Neuron (in vitro differentiated cells): Measurements from ENCODE around the gene KATNIP.
"Not testable (repeated sequence)": the region's sequence is repeated elsewhere in the genome, so short reads cannot be mapped to it uniquely, and the experiment has no call there.

Experiments
- H2AFZ ChIP-seq: one replicate; pipeline ENCODE4 v1.6.1; 2013; ENCODE audit warnings: low read depth, mild to moderate bottlenecking, inconsistent platforms, low read length, moderate library complexity
- H3K27me3 ChIP-seq: one replicate; pipeline ENCODE4 v1.6.1; 2013; ENCODE audit warnings: low read length; ENCODE audit not compliant: insufficient read depth
- H3K36me3 ChIP-seq: one replicate; pipeline ENCODE4 v1.6.1; 2013; ENCODE audit warnings: low read length; ENCODE audit not compliant: insufficient read depth
- H3K4me1 ChIP-seq: one replicate; pipeline ENCODE4 v1.6.1; 2013; ENCODE audit warnings: low read length; ENCODE audit not compliant: insufficient read depth
- H3K4me3 ChIP-seq: 2 replicates; pipeline ENCODE4 v1.5.1; 2013; ENCODE audit warnings: mild to moderate bottlenecking, low read length, moderate library complexity
- H3K9me3 ChIP-seq: one replicate; pipeline ENCODE4 v1.6.1; 2013; ENCODE audit warnings: low read length

The KATNIP gene

DNA sequence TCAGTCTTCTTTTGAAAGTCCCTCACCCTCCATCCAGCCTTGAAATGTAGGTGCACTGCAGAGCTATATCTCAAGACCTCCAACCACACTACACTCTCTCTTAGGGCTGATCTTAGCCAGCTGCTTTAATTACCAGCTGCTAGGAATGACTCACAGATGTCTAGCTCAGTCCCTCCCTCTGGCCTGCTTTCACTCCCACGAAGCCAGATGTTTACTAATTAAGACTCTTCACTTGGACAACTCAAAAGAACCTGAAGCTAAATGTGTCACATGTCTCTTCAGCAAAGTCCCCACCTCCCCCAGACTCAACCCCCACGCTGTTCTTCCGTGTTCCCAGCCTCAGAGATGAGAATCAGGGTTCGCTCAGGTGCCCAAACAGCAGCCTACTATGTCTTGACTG lies 2.8 kb upstream of the KATNIP start:
- peaks cover 40% of the 10 kb centered on the region for H3K36me3 ChIP-seq
- H3K9me3 ChIP-seq, result no peaks in the 10 kb centered on the region
- peaks cover 17% of the 10 kb centered on the region for H3K4me1 ChIP-seq
- H3K4me3 ChIP-seq, result no peak overlapping the region
- no peak overlapping the region for H2AFZ ChIP-seq
- no peaks in the 10 kb centered on the region for H3K27me3 ChIP-seq

DNA sequence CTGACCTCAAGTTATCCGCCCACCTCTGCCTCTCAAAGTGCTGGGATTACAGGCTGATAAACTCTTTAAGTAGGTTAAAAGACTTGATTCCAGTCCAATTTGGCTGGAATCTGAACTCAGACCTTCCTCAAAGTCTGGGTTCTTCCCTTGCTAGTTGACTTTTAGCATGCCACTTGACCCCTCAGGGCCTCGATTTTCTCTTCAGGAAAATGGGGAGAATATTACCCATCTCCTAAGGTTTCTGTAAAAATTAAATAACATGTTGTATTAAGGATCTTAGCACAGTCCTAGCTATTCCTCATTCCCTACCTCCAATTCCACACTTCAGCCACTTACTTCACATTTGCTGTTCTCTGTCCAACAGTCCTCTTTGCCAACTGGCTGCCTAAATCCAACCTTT lies 2.1 kb upstream of the KATNIP start:
- H3K4me3 ChIP-seq, result no peak overlapping the region
- H3K27me3 ChIP-seq, result no peaks in the 10 kb centered on the region
- no peak overlapping the region for H2AFZ ChIP-seq
- H3K4me1 ChIP-seq, result peaks cover 17% of the 10 kb centered on the region
- H3K9me3 ChIP-seq, result no peaks in the 10 kb centered on the region
- peaks cover 34% of the 10 kb centered on the region for H3K36me3 ChIP-seq

GRCh38 chr16:27549464-27549745 lies 539 bp upstream of the KATNIP start:
- H3K4me1 ChIP-seq, result peaks cover 17% of the 10 kb centered on the region
- peak overlapping the region; percentile 97 for H3K4me3 ChIP-seq
- H3K27me3 ChIP-seq, result no peaks in the 10 kb centered on the region
- peak overlapping the region; percentile 94 for H2AFZ ChIP-seq
- peaks cover 23% of the 10 kb centered on the region for H3K36me3 ChIP-seq
- no peaks in the 10 kb centered on the region for H3K9me3 ChIP-seq

DNA sequence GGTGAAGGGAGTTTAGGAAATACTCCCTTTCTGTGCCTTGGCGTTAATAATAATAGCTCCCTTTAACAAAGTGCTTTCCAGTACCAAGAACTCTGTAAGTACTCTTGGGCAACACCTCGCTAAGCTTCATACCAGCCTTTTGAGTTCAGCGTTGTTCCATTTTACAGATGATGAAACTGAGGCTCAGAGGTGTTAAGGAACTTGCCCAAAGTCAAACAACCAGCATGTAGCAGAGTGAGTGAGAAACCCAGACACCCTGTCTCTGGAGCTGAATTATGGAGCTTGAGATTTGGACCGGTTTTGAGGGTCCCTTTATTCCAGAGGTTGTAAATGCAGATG lies 607 bp downstream of the KATNIP start:
- Histone ChIP-seq H3K36me3 (peaks cover 12% of the 10 kb centered on the region), H3K4me1 (peaks cover 17% of the 10 kb centered on the region), H2AFZ (peak overlapping the region; percentile 94), H3K27me3 (no peaks in the 10 kb centered on the region), H3K9me3 (no peaks in the 10 kb centered on the region), H3K4me3 (peak overlapping the region; percentile 97)

DNA sequence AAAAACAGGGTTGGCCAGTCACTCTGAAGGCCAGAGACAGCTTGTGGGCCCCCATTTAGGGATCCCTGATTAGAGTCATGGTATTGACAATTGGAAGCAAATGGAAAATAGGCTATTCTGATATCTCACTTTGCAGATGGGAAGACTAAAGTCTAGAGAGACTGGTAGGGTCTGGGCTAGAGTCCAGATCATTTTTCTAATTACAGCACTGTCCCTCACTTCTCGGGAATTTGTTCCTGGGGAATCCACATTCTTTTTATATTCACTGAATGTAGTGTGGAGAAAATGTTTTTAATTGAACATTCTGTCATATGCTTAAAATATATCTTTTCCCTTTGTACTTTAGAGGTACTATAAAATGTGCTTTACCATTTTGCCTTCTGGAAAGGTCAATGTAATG lies 1.1 kb downstream of the KATNIP start:
- Histone ChIP-seq H3K36me3 (peaks cover 7% of the 10 kb centered on the region), H3K9me3 (no peaks in the 10 kb centered on the region), H3K4me1 (peaks cover 17% of the 10 kb centered on the region), H3K4me3 (peak overlapping the region; percentile 97), H2AFZ (no peak overlapping the region), H3K27me3 (no peaks in the 10 kb centered on the region)

- Histone ChIP-seq H3K27me3 (no peaks in the 10 kb centered on the region), H3K9me3 (no peaks in the 10 kb centered on the region), H2AFZ (no peak overlapping the region), H3K36me3 (no peaks in the 10 kb centered on the region), H3K4me1 (no peaks in the 10 kb centered on the region), H3K4me3 (no peak overlapping the region)
Observed at GRCh38 chr16:27556471-27556870, 6.5 kb downstream of the KATNIP start.

DNA sequence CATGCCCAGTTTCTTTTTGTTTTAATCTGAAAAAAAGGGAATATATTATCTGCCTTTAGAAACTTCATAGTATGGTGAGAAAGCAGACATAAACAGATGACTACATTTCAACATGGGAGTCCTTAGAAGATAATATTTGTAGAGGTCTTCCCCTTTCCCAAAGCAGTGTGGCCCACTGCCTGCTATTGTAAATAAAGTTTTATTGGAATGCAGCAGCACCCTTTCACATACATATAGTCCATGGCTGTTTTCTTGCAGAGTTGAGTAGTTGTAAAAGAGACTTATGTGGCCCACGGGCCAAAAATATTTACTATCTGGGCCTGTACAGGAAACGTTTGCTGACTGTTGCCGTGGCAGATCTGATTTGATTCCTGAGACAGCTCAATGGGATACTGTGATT lies 8.5 kb downstream of the KATNIP start:
- no peak overlapping the region for H3K4me3 ChIP-seq
- no peaks in the 10 kb centered on the region for H3K9me3 ChIP-seq
- no peaks in the 10 kb centered on the region for H3K4me1 ChIP-seq
- no peaks in the 10 kb centered on the region for H3K27me3 ChIP-seq
- H3K36me3 ChIP-seq, result no peaks in the 10 kb centered on the region
- H2AFZ ChIP-seq, result no peak overlapping the region

GRCh38 chr16:27558932-27559331 lies 9.0 kb downstream of the KATNIP start:
- H3K4me3 ChIP-seq, result no peak overlapping the region
- H3K27me3 ChIP-seq, result no peaks in the 10 kb centered on the region
- H2AFZ ChIP-seq, result no peak overlapping the region
- H3K9me3 ChIP-seq, result no peaks in the 10 kb centered on the region
- no peaks in the 10 kb centered on the region for H3K36me3 ChIP-seq
- H3K4me1 ChIP-seq, result no peaks in the 10 kb centered on the region

DNA sequence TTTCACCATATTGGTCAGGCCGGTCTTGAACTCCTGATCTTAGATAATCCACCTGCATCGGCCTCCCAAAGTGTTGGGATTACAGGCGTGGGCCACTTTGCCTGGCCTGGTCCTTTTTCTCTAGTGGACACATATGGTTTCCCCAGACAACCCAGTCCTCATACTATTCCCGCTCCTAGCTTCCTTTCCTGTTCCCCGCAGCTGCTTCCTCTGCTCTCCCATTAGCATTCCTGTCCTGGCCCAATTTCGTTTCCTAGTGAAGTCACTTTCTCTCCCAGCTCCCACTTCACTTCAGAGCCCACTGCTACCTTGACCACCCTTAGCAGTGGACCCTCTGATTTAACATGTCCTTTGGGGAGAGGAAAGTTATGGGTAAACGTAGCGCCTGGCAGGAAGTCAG lies 11.3 kb downstream of the KATNIP start:
- H3K9me3 ChIP-seq, result no peaks in the 10 kb centered on the region
- no peaks in the 10 kb centered on the region for H3K4me1 ChIP-seq
- H3K27me3 ChIP-seq, result no peaks in the 10 kb centered on the region
- H2AFZ ChIP-seq, result no peak overlapping the region
- no peak overlapping the region for H3K4me3 ChIP-seq
- no peaks in the 10 kb centered on the region for H3K36me3 ChIP-seq

DNA sequence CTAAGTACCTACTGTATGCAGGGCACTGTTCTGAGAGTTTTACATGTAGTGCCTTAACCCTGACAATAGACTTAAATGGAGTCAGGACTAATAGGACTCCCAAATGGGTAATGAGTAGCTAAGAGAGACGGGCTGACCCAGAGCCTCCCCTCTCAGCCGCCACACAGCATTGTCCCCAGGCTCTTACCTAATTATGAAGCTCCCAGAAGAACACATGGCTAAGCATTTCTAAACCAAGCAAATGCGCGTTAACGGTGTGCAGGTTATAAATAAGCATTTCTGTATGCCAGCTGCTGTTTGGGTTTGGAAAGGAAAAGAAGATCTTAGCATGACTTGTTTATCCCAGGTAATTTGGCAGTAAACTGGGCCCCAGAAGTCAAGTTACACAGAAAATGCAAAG lies 14.3 kb downstream of the KATNIP start:
- Histone ChIP-seq H3K27me3 (no peaks in the 10 kb centered on the region), H3K4me3 (no peak overlapping the region), H3K4me1 (no peaks in the 10 kb centered on the region), H3K9me3 (no peaks in the 10 kb centered on the region), H2AFZ (no peak overlapping the region), H3K36me3 (no peaks in the 10 kb centered on the region)

GRCh38 chr16:27566417-27566816 lies 16.5 kb downstream of the KATNIP start:
- H3K27me3 ChIP-seq, result no peaks in the 10 kb centered on the region
- no peak overlapping the region for H2AFZ ChIP-seq
- no peaks in the 10 kb centered on the region for H3K36me3 ChIP-seq
- no peak overlapping the region for H3K4me3 ChIP-seq
- H3K9me3 ChIP-seq, result no peaks in the 10 kb centered on the region
- no peaks in the 10 kb centered on the region for H3K4me1 ChIP-seq

DNA sequence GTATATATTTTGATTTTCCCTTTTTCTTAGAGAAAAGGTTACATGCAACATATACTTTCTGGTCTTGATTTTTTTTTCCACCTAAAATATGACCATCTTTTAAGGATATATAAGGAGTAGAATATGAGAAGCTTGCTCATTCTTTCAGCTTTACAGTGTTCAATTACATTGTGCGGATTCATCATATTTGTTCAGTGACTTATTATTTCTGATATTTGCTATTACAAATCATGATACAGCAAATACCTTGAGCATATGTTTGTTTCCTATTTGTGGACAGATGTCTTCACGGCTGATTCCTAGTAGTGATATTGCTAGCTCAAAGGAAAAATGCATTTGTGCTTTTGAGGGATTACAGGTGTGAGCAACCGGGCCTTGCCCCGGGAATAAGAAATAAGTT lies 18.1 kb downstream of the KATNIP start:
- Histone ChIP-seq H3K36me3 (no peaks in the 10 kb centered on the region), H3K4me1 (no peaks in the 10 kb centered on the region), H2AFZ (no peak overlapping the region), H3K9me3 (no peaks in the 10 kb centered on the region), H3K4me3 (no peak overlapping the region), H3K27me3 (no peaks in the 10 kb centered on the region)

DNA sequence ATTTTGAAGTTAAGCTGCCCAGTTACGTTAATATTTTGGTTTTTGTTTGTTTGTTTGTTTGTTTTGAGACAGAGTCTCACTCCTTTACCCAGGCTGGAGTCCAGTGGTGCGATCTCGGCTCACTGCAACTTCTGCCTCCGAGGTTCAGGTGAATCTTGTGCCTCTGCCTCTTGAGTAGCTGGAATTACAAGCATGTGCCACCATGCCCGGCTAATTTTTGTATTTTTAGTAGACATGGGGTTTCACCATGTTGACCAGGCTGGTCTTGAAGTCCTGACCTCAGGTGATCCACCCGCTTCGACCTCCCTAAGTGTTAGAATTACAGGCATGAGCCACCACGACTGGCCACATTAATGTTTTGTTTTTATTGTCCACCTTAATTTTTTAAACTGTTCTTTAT lies 21.0 kb downstream of the KATNIP start:
- H2AFZ ChIP-seq, H3K4me3 ChIP-seq, H3K27me3 ChIP-seq, H3K9me3 ChIP-seq, H3K4me1 ChIP-seq, H3K36me3 ChIP-seq: not testable (repeated sequence)

GRCh38 chr16:27571433-27572326 lies 21.7 kb downstream of the KATNIP start:
- Histone ChIP-seq H3K9me3 (no peaks in the 10 kb centered on the region), H2AFZ (no peak overlapping the region), H3K4me1 (no peaks in the 10 kb centered on the region), H3K4me3 (no peak overlapping the region), H3K36me3 (peaks cover 3% of the 10 kb centered on the region), H3K27me3 (no peaks in the 10 kb centered on the region)
